HG03354 (cell line): Measurements from ENCODE around the gene RELN.
"Not testable (repeated sequence)": the region's sequence is repeated elsewhere in the genome, so short reads cannot be mapped to it uniquely, and the experiment has no call there.

ENCODE experiments used
- ATAC-seq: cut with Tn5 transposase; IDR thresholded peaks from one replicate; pipeline ENCODE4 v1.9.1; 2021; ENCODE audit warnings: mild to moderate bottlenecking; ENCODE audit not compliant: unreplicated experiment, poor library complexity, severe bottlenecking

The RELN gene

DNA sequence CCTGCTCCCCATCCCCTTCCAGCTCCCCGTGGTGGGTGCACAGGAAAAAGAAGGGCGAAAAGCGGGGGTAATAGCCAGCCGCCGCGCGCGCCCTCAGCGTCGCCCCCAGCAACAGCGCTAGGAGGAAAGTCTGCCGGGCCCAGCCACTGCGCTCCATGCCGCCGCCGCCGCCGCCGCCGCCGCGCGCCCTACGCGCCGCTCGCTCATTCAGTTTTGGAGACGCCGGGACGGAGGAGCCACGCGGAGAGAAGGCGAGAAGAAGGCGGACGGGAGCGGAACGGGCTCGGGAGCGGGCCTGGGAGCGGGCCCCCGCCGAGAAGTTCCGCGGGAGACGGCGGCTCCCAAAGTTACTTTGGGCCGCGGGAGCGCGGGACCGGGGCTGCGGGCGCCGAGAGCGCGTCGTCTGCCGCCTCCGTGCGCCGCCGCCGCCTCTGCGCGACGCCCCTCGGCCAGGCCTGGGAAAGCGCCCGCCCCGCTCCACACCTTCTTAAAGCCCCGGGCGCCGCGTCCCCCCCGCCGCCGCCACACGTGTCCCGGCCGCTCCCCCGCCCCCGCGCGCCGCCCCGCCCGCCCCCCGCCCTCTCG, at the start of gene RELN:
RELN (minus strand) TSS at position 459 of the 585 bp plus-strand sequence; CDS start at position 157, 302 bp downstream.
- peak; percentile 45 for ATAC-seq

DNA sequence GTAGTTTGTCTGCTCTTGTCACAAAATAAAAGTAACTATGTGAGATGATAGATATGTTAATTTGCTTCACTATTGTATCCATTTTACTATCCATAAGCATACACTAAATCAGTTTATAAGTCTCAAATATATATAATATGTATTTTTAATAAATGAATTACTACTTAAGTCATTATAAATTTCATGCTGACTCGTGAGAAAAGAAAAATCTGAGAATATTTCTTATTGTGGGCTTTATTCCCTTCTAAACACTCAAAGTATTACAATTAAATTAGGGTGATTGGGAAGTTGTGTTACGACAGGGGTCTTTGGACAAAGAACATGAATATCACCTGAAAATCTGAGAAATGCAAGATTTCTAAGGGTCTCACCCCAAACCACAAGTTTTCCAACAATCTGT, 48.7 kb upstream of the RELN start:
- no peak for ATAC-seq

DNA sequence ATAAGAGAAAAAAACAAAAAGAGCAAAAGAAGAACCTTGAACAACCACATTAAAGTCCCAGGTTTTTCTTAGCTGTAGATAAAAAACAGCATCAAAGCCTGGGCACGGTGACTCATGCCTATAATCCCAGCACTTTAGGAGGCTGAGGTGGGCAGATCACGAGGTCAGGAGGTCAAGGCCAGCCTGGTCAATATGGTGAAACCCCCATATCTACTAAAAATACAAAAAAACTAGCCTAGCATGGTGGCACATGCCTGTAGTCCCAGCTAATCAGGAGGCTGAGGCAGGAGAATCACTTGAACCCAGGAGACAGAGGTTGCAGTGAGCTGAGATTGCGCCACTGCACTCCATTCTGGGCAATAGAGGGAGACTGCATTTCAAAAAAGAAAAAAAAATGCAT, 47.4 kb upstream of the RELN start:
- not testable (repeated sequence) for ATAC-seq

DNA sequence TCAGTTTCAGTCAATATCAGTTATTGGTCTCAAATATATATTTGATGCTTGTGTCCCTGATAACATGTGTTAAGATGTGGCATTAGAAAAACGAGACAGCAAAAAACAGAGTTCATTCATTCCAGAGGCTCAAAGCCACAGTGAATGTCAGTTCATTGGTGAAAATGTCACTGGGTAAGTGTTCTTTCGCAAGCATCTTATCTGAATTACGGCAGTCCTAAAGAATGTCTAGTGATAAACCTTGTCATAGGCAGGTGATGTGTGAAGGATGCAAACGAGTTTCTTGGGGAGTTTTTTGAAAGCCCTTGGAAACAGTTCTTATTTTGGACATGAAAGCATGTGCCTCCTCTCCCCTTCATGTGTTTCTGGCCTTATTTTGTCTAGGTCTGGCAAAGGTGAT, 45.9 kb upstream of the RELN start:
- no peak for ATAC-seq

DNA sequence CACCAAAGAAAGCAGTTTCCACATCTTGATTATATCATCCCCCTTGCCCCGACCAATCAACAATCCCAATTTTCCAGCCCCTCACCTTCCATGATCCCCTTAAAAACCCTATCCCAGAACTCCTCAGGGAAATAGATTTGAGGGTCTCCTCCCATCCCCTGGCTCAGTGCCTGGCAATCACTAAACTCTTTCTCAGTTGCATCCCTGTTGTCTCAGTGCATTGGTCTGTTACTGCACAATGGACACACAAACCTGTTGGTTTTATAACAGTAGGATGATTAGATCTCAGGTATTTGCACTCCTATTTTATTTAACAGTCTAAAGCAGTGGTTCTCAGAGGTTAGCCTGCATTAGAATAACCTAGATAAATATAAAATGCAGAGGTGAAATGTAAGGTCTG, 45.2 kb upstream of the RELN start:
- no peak for ATAC-seq

DNA sequence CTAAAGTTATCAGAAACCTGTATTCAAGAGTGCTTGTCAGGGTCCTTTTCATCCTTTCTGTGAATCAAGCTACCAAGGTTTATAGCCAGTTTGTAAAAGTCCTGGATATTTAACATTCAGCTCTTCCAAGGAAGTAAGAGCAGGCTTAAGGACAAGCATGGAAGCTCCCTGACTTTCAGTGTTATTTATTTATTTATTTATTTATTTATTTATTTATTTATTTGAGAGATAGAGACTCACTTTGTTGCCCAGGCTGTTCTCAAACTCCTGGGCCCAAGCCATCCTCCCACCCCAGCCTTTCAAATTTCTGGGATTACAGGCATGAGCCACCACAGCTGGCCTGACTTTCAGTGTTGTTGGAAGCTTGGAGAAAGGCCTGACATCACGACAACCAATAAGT, 44.4 kb upstream of the RELN start:
- ATAC-seq, result no peak

DNA sequence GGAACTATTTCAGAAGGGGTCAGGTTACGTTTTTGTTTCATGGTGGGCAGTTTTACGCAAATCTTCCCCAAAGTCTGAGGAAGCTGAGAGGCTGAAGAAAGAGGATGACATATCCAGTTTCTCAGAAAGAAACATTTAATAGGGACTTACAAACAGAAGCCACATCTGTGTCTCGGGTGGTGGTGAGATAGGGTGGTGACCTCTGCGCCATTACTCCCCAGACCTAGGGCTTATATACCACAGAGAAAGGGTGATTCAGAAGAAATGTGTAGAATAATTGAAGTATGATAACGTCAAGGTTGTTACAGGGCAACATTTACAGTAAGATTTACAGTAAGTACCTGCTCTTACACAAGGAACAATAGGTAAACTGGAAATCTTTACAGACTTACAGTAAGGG, 43.0 kb upstream of the RELN start:
- ATAC-seq, result no peak

DNA sequence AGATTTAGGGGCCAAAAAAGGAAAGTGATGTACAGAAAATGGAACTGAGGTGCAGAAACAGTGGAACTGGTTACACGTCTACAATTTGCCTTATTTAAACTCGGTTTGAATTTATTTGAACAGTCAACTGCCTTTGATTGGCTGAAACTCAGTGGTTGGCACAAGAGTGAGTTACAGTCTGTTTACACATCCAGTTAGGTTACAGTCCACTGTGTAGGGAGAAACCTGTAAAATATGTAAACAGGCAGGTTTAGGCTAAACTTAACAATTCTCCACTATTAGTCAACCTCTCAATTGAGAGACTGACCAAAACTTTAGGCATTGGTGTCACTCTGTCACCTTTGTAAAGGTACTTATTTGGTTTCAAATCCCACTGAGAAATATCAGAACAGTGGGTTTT, 40.3 kb upstream of the RELN start:
- ATAC-seq, result no peak

DNA sequence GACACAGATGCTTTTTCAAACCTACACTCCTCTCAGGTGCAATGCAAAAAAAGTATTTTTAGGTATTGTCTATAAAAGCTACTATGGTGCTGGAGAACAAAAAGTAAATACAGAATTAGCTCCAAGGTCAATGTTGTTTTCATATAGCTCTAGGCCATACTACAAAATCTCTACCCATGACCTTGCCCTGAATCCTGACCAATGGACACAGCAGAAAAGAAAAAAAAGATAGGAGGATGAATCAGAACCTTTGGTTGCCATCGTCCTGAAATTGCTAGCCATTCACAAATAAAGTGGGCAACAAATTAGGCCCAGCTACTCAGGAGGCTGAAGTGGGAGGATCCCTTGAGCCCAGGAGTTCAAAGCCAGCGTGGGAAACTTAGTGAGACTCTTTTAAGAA, 35.2 kb upstream of the RELN start:
- ATAC-seq, result no peak

DNA sequence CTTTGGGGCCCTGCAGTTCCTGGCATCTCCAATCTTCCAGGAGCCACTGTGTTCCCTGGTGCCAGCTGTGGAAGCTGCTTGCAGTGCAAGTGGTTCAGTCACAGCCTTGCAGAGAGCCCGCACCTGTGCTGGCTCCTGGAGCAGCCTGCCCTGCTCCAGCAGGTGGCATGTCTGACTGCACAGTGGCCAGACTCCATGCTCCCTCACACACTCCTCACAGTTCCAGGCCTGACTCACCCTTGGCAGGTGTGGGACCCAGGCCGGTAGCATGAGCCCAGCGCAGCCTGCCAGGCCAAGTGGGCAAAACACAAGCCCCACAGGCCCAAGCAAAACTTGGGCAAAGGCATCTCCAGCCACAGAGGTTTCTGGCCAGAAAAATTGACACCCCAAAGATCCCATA, 33.6 kb upstream of the RELN start:
- no peak for ATAC-seq

DNA sequence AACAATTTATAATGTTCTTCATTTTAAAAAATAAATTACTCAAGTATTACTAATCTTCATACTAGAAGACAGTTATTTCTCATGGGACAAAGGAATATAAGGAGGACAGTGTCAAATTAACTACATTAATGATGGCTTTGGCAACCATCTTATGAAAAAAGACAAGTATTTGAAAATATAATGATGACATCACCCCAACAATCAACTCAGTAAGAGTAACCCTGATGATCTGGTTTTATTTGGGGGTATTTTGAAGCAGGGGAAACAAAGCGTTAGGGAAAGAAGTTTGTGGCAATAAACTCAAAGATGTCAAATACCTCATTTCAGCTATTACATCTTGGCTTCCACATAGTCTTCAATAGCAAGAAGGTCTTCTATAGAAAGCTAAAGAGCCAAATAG, 29.0 kb upstream of the RELN start:
- ATAC-seq, result no peak

DNA sequence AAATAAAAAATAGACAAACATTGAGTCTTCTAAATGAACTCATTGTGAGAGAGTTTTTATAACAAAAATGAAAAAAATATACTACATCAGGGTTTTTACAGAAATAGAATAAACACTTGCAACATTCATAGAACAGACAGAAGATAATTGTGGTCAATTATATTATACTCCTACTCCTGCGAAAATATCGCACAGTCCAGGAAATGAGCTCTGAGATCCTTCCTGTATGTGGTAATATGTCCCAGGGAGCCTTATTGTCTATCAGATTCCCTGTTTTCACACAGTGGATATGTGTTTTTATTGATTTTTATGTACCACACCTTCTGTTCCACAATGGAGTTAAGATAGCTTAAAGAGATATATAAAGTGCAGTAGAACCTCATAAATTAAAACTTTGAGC, 27.5 kb upstream of the RELN start:
- no peak for ATAC-seq

DNA sequence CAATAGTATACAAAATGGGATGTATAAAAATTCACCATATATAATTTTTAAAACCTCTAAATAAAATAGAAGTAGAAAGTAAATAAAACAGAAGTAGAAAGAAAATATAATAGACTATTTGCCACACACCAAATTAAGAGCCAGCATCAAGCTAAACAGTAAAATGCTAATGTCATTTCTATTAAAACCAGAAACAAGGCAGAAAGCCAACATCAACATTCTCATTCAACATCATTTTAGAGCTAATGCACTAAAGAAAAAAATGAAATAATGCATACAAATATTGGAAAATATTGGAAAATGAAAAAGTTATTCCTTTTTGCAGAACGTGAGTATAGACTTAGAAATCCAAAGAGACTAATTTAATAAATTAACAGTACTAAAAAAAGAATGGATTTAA, 23.4 kb upstream of the RELN start:
- no peak for ATAC-seq

DNA sequence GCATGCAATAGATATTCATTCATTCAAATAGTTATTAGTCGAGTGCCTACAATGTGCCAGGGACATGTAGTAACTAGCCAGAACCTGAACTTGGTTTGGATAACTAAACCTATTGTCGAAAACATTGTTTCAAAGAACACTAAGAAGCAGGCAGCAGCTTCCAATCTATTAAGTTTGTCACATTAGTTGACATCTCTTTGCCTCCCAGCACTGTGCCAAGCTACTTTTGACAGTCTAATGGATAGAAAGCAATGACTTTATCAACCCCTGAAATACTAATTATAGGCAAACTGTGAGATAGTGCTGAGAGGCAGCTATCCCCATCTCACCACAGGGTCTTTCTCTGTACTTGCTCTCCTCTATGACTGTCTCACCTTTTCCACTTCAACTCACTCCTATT, 22.4 kb upstream of the RELN start:
- ATAC-seq, result no peak

DNA sequence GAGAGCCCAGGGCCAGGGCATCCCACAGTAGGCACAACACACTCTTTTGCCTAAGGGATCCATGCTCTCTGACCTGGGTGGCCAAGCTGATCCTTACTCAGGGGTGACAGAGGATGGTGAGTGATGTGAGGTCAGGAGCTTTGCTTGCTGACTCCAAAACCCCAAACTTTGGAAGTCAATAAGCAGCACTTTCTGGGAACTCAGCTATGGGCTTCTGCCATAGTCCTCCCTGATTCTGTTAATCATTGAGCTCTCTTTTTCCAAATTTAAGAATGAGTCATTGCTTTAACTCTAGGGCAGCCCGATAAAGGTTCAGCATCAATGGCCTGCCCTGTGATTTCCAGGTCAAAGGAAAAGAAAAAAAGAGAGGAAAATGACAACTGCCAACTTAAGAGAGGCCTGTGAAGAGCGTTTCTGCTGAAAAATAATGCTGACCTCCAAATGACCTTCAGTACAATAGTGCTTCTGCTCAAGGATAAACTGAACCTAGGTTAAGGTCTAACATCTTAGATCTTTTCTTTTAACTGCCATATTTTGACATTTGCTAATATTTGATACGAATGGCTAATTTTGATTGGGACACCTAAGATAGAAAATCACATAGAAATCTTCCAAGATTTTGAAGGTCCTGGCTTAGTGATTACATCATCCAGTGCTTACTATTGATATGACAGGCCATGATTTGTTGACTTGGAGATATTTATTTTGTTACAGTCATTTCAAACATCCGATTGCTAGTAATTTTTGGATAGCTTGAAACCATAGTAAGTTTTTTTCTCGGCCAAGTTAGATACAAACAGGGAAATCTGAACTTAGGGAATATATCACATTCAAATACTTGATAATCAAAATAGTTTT, 20.8 kb upstream of the RELN start:
- no peak for ATAC-seq

DNA sequence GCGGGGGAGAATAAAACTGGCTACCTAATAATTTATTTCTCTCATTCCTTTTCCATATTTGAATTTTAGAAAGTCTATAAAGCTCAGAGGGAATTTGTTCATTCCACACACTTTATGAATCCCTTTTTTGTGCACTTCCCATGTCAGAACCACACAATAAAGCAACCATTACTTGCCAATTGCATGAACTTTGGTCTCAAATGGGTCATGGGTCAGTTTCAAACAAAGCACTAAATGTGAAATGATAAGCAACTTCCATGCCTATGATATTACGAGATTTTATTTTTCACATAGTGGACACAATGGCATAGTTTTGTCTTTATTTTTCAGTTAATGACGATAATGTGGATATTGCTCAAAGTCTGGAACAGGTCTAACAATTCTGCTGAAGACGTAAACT, 18.6 kb upstream of the RELN start:
- no peak for ATAC-seq

DNA sequence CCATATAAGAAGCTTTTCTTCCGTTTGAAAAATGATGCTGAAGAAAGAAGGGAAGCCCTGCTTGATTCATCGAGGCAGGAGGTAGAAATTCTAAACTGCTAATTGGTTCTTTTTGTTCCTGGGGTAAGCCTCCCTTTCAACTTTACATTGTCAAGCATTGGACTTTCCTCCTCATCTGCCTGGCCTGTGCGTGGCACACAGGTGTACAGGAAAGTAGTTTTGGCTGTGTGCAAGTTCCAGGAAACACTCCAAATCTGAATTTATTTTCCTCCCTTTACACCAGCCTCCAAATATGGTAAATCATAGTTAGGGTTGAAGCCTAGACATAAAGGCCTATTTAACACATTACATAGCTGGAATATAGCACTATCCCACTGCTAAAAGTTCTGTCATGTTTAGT, 18.2 kb upstream of the RELN start:
- no peak for ATAC-seq

DNA sequence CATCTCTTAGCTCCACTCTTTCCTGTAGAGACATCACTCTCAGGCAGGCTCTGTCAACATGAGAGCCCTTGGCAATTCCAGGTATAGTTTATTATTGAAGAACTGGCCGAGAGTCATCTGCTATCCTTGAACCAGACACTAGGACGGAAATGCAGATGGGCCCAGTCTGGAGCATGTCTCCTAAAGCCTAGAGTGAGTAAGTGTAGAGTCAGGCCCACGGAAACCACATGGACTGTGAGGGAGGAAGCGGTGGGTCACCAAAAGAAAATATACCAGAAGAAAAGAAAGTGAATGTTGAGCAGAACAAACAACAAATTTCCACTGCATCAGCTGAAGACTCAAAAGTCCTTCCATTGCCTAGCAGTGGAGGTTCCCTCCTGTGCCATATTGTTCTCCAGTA, 15.7 kb upstream of the RELN start:
- no peak for ATAC-seq

DNA sequence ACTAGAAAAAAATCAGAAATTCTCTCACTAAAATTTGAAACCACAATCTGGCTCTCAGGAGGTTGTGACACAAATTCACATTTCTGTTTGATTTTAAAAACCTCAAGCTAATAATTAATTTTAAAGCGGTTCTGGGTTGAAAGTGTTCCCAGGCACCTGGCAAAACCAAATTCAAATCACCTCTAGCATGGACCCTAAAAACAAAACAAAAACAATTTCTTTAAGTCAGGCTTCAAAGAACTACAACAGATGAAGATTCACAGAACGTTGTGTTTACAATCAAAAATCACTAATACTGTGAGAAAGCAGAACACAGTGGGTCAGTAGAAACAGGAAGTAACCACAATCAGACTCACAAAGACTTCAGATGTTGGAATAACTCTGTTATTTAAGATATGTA, 7.2 kb upstream of the RELN start:
- peak; percentile 93 for ATAC-seq

DNA sequence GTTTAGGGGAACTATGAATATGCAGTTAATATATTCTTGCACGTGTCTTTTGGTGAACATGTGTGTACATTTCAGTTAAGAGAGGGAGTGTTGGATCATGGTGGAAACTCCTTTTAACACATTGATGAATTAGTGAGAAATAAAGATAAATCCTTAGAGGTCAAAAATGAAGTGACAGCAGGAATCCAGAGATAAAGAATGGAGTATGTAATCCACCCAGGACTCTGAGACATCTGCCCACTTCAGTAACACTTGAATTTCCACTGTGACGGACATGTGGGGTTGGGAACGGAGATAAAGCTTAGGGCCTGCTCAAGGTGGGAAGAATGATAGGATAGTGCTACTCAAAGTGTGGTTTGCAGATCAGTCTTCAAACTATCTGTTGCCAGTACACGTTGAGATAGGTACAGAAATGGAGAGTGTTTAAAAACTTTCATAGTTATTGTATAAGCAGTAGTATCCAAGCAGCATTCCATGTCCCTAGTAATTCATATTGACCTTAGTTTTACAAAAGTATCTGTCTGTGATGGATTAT, 6.6 kb upstream of the RELN start:
- no peak for ATAC-seq

DNA sequence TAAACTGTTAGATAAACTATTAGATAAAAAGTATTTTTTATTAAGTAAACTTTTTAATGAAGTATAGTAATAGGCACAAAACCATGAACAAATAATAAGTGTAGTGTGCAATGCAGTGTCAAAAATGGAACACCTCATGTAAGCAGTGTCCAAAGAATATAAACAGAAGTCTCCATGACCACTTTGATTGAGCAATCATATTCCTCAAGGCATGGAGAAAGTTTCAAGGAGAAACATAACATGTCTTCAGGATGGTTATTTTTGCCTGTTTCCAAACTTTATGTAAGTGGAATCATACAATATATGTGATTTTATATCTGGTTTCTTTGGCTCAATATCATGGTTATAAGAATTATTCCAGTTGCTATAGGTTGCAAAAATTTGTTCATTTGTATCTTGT, 6.1 kb upstream of the RELN start:
- ATAC-seq, result no peak
